ENCODE results near the gene TC2N.
"Not testable (repeated sequence)": the region's sequence is repeated elsewhere in the genome, so short reads cannot be mapped to it uniquely, and the experiment has no call there.

TC2N gene

DNA sequence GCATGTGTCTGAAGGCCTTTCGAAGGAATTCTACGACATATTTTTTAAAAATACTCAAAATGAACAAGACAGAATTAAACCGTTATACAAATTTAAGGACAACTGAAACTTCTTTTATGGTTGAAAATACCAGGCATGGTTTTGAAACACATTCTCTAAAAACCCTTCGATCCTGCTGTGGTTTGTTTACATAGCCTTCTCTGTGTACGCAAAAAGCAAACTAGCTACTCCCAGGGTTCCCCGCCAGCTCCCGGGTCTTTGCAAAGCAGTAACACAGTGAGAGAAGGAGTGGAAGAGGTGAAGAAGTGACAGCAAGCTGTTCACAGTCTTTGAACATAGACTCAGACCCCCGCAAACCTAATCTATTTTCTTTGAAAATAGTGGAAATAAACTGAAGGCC, 2.2 kb upstream of the TC2N start:
- DNase-seq (ENCODE audit: low spot score), result no peak

DNA sequence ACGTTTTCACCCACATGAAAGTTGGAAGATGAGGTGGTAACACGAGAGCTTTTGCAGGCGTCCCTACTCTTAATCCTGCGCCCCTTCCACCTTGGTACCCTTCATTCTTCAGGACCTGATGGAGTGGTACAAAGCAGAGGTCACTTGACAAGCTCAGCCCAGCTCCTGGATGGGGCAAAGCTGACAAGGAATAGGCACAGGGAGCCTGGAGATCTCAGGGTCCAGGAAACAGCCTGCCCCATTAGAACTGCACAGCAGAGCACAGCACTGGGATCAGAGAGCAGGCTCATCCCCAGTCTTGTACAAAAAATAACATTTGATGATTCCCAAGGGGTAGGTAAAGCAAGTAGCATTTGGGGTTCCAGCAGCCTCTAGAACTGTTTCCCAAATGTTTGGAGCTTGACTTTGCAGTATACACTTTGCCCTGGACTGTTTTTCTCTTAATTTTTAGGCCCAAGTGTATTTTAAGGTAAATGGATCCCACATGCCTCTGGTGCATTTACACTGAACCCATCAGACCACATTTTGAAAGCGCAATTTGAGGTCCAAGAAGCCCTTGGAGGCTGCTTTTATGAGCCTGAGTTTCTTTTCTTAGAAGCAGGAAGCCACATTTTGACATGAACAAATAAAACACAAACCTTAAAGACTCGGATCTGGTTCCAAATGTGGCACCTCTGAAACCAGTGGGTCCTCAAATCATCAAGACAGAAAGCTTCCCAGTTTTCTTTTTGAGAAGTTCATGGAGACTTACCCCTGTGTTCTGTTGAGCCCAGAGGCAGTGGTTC, 633 bp downstream of the TC2N start:
- no peak for DNase-seq (ENCODE audit: low spot score)

DNA sequence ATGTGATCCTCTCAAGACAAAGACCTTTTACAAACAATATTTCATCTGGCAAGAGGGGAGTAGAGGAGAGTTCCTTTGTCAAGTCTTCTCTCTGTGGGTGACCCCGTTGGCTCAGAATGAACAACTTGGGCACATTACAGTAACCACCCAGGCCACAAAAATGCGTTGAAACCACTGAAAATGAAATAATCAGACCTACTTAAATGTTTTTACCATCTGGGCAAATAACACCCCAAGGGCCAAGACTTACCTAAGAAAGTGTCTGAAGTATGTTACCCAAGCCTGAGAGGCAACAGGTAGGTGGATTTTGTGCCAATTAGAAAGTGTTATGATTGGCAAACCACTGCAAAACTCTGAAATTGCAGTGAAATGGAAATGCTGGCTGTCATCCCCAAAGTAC, 1.3 kb downstream of the TC2N start:
- no peak for DNase-seq (ENCODE audit: low spot score)

- no peak for DNase-seq (ENCODE audit: low spot score)
Measured at GRCh38 chr14:91862417-91862816, 4.9 kb downstream of the TC2N start.

- DNase-seq (ENCODE audit: low spot score), result no peak
Measured at GRCh38 chr14:91861091-91861490, 6.2 kb downstream of the TC2N start.

DNA sequence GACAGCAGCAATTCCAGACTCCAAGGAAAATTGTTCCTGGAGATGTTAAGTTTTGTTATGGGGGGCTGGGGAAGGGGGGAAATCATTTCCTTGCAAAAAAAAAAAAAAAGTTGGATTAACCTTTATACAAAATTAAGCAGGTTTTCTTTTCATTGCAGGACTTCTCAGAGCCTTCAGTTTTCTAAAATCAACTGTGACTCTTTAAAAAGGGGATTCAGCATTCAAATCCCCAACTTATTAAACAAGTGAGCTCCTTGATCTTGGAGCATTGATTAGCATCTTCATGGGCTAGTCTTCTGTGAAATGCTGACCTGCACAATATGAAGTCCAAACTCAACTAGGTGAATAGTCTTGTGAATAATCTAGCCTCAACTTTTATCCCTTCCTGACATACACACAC, 7.1 kb downstream of the TC2N start:
- DNase-seq (ENCODE audit: low spot score), result no peak

GRCh38 chr14:91858536-91859275, 8.6 kb downstream of the TC2N start:
- DNase-seq (ENCODE audit: low spot score), result peak; percentile 37

DNA sequence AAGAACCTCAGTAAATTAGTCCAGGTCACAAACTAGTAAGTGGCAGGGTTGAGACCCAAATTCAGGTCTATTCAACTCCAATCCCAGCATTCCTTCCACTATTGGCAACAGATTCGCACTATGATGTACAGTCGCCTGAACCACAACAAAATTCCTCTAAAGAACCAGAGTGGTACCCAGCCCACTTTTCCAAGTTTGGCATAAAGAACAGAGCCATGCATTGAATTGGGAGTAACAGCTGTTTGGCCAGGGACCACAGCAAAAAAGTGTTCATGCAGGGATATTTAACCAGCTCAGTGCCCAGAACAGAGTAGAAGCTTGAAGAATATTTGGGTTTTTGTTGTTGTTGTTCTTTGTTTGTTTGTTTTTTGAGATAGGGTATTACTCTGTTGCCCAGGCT, 9.7 kb downstream of the TC2N start:
- DNase-seq (ENCODE audit: low spot score), result no peak

DNA sequence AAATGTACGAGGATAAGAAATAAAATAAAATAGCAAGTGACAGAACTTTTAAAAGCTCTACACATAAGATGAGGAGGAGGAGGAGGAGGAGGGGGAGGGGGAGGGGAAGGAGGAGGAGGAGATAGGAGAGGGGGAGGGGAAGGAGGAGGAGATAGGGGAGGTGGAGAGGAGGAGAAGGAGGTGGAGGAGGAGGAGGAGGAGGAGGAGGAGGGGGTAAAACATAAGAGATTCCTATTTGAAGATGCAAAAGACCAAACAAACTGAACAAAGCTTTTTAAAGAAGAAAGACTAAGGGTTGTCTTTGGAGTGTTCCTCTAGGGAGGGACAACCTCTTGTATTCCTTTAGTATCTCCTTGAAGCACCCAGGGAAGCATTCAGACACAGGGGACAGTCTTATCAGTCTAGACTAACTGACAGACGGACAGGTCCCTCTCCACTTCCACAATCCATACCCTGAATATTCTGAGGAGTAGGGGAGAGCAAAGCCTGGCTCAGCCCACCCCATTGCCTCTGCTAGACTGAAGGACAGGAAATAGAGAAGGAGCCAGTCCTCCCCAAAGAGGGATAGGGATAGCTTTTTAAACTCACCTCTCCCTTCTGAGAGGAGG, 12.9 kb downstream of the TC2N start:
- DNase-seq (ENCODE audit: low spot score), result no peak

- DNase-seq (ENCODE audit: low spot score), result no peak
Measured at GRCh38 chr14:91851563-91851962, 15.8 kb downstream of the TC2N start.

GRCh38 chr14:91848504-91849001, 18.8 kb downstream of the TC2N start:
- DNase-seq (ENCODE audit: low spot score), result no peak

DNA sequence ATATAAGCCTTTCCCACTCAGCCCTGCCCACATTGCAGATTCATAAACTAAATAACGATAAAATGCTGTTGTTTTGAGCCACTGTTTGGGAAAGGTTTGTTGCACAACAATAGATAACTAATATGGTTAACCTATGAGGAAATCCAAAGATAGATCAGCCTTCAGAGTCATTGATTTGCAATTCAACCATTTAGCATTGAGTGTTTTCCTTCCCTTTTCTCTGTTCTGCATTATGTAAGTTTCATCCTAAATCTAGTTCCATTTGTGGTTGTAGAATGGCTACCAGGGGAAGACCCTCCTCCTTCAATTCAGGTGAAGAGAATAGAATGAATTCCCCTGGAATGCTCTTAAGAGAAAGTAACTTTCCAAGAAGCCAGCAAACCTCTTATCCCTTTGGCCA, 19.6 kb downstream of the TC2N start:
- DNase-seq (ENCODE audit: low spot score), result no peak

- DNase-seq (ENCODE audit: low spot score), result no peak
Measured at GRCh38 chr14:91845652-91846051, 21.7 kb downstream of the TC2N start.

DNA sequence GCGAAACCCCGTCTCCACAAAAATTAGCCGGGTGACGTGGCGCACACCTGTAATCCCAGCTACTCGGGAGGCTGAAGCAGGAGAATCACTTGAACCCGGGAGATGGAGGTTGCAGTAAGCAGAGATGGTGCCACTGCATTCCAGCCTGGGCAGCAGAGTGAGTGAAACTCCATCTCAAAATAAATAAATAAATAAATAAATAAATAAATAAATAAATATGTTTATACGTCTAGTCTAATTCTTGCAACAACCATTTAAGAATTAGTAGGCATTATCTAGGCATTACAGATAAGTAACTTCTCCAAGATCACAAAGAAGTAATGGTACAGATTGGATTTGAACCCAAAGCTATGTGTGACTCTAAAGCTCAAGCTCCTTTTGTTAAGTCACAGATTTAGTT, 22.3 kb downstream of the TC2N start:
- not testable (repeated sequence) for DNase-seq (ENCODE audit: low spot score)

DNA sequence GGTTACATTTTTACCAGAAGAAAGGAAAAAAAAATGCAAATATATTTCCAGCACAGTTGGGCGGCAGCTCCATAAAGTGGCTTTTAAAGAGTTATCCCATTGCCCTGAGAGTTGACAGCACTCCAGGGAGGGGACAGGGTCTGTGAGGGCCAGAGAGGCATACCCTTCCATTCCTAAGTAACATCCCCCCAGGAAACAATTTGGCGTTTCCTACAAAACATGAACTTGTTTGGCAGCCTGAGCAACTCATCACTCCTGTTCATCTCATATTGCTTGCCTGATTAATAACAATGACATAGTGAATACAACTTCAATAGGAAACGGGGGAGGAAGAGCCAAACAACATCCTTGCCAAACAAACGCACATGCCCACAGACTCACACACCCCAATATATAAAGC, 23.3 kb downstream of the TC2N start:
- DNase-seq (ENCODE audit: low spot score), result no peak

GRCh38 chr14:91843437-91843836, 23.9 kb downstream of the TC2N start:
- DNase-seq (ENCODE audit: low spot score), result no peak

- no peak for DNase-seq (ENCODE audit: low spot score)
Measured at GRCh38 chr14:91841065-91841464, 26.3 kb downstream of the TC2N start.

- no peak for DNase-seq (ENCODE audit: low spot score)
Measured at GRCh38 chr14:91839749-91840148, 27.6 kb downstream of the TC2N start.

GRCh38 chr14:91837076-91837475, 30.3 kb downstream of the TC2N start:
- DNase-seq (ENCODE audit: low spot score), result no peak

DNA sequence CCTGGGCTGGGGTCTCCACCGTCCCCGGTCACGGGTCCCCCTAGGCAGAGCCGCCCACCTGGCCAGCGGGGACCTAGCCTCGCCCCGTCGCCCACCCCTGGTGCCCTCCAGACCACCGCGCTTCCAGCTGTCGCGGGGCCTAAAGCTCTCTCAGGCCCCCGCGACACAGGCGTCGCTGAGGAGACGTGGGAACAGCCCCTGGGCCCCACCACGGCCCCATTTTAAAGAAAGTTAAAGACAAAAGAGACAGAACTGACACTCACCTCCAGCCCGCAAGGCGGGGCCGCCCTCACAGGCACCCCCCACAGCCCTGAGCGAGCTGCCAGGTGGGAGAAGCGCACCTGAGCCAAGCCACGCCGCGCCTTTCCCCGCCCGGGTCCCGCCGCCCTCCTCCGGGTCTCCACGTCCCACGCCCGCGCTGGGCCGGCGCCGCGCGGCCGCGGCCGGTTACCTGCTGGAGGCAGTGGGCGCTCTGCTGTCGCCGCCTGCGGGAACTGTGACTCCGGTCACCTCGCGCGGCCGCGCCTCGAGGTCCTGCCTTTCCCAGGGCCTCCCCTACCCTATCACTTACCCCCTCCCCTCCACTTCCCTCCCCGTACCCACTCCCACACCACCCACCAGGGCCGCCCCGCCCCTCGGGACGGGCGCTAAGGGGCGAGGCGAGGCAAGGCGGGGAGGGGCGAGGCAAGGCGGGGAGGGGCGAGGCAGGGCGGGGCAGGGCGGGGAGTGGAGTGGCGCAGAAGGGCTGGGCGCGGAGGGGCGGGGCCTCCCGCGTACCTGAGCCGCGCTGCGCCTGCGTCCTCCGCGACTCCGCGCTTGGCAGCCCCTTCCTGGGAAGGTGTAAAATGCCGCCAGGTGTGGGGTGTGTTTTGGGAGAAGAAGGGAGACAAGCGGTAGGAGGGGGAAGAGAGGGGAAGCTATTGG, 31.2 kb downstream of the TC2N start:
- no peak for DNase-seq (ENCODE audit: low spot score)

DNA sequence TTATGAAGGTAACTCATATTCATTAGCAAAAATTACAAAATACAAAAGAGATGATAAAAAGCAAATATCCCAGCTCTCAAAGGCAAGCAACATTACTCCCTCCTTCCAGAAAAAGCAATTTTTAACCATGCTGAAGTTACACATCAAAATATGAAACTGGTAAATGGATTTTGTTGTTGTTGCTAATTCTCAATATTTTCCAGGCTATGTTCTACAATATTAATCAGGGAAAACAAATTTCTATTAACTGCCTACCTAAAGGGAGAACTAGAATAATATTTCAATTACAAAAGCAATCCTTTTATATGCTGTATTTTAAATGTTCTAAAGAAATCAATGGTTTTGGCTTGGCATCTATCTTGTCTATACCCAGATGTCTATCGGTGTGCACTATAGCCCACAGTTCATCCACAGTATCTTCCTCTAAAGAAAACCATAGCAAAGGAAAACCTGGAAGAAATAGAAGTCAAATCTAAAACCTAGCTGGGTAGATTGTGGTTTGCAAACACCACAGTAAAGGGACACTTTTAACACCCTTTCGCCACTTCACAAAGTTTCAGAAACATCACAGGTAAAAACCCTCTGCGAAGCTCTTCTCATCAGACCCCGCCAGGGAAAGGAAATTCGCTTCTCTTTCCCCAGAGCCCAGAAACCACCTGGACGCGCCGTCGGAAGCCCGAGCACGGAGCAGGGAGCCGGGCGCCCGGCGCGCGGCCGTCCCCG, 32.0 kb downstream of the TC2N start:
- DNase-seq (ENCODE audit: low spot score), result no peak

All from hepatic stellate cell (primary cell).